GM18867 (cell line): Measurements from ENCODE around the gene RNASE7.
A peak's percentile ranks its signal among the peaks of the same experiment; 100 is the strongest.
"Not testable (repeated sequence)": the region's sequence is repeated elsewhere in the genome, so short reads cannot be mapped to it uniquely, and the experiment has no call there.

Source experiments
- ATAC-seq: cut with Tn5 transposase; IDR thresholded peaks from one replicate; pipeline ENCODE4 v1.9.1; 2021; ENCODE audit warnings: mild to moderate bottlenecking, moderate library complexity; ENCODE audit not compliant: unreplicated experiment

Gene RNASE7

DNA sequence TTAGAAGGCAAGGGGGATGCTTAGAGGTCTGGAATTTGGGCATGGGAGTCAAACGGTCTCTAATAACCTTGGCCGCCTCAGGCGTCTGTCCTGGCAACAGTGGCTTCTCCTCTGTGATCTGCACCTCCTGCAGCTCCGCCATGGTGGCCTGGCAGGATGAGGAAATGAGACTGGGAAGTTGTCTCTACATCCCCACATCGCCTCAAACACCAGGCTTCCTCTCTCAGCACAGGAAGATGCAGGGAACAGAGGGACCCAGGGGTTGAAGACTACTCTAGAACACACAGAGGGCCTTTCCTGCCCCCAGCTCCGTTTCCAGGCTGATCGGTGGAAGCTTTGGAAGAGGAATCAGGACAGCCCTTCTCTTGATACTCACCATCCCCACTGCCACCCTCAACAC, 19.0 kb upstream of the RNASE7 start:
- no peak for ATAC-seq

DNA sequence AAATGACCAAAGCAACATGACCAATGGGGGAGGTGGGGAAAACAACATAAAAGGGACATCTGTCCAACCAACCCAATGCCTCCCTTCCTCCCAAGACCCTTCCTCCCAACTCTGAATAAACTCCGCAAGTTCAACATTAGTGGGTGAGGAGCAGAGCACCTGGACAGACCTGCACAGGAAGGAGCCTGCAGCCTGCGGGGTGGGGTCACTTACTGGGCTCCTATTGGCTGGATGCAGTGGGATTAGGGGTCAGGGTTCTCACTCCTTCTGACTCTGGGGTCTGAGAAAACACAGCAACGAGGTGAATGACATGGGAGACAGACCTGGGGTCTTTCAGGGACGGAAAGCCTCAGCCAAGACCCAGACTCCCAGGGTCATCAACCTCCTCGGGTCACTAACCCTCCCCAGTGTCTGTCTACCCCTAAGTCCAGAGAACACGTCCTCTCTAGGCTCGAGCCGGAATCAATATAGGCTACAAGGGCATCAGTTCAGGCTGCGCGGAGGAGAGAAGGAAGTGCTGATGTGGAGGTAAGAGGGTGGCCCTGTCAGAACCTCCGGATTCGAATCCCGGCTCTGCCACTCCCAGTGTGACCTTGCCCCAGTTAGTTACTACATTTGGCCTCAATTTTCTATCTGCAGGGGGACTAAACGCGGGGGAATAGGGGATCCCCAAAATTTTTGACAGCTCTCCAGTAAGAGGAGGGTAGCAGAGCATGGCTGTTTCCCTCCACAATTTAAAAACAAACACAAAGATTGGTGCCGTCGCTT, 18.2 kb upstream of the RNASE7 start:
- no peak for ATAC-seq

DNA sequence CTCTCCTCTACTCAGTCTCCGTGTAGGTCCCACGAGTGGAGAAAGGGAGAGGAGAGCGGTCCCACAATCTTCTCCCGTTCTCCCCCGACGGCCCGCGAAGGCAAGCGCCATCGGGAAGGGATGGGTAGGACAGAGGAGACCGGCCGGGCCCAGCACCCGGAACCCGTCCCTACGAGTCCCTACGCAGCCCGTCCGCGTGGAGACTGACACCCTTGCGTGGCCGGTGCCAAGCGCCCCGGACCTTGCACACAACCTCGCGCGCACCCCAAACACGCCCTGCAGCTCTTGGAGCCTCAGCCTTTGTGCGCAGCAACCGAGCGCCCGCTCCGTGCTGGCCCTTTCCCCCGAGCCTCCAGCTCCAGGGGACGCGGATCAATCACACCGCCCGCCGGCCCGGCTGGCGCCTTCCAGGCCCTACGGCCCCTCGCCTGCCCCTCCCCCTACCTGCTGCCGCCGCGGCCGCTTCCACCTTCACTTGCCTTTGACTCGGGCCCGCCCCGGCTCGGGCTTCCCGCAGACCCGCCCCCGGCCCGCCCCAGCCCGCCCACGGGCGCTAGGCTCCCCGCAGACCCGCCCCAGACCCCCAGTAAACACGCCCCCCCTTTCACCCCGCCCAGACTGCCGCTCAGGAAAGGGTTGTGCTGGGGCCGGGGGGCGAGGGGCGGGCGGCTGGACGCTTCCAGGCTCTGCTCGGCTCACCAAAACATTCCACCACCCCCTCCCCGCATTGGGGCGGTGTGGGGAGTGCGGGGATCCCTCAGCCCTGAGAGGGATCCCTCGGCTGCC, 17.4 kb upstream of the RNASE7 start, which contains the start of gene NDRG2:
NDRG2 (minus strand) TSS at position 477 of the 786 bp plus-strand sequence. CDS start 1,746 bp downstream, outside the sequence.
- no peak for ATAC-seq

DNA sequence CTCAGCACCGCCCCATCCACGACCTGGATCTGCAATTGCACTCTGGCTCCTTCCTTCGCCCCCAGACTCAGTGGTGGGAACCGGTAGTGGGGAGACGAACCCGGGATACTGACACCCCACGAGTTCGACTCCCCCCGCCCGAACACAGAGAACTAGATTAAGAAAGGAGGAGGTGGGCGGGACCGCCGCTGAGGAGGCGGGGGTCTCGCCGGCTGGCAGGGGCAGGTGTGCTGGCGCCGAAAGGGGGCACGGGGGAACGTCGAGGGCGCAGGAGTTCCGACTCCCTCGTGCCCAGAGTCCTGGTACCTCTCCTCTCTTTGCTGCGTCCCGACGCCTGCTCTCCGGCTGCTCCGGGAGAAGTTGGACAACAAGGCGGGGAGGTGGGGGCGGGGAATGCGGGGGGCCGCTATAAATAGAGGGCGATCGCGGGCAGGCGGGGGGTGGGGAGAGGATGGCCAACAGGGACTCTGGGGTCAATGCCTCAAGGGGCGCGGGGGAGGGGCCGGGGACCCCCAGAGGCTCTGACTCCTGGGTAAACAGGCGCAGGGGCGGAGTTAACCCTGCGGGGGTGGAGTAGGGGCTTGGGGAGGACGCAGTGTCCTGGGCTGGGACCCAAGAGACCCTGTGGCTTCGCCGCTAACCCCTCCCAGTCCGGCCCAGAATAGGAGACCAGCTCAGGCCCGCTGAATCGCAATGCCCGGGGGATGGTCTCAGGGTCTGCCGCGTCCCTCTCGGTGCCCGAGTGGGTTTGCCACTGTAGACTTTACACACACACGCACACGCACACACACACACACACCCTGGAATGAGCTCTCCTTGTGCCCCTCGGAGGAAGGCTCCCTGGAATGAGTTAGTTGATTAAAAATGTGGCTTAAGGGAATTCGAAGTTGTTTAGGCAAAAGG, 16.5 kb upstream of the RNASE7 start:
- ATAC-seq: no peak

DNA sequence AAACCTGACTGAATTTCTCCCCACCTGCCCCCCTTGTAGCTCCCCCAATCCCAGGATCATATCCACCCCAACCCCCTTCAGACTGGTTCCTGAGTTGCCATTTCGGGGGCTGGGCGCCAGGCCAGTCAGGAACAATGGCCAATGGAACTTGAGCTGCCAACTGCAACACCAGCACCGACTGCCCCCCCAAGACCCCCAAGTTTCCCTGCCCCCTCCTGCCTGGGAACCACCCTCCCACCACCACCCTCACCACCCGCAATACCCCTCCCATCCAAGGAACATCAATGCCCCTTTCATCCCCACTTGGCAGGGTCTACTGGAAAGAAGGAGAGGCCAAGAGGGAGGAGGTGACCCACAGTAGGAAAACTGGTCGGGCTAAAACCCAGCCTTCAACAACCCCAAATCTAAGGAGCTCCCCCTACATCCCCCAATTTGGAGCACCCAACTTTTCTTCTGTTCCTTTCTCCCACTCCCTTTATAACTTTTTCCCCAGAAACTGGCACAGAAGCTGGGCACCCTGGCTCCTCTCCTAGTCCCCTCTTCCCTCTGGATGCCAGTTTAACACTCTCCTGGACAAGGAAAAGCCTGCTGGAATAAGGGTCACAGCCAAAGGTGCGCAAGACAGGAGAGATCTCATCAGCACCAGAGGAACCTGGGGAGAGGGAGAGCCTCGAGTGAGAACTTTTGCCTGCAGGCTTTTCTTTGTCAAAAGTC, 15.7 kb upstream of the RNASE7 start:
- no peak for ATAC-seq

DNA sequence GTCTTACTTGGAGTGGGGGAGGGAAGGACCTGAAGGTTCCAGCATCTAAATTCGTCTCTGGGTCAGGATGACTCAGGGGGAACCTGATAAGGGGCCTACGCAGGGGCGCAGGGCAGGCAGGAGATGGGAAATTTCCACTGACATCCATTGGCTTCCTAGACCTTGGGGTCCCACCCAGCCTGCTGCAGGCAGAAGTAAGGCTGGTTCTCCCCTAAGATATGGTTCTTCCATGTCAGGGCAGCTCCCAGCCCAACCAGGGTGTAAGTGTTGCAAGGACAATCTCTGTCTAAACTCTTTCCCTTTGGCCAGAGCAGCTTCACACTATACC, 15.2 kb upstream of the RNASE7 start:
- no peak for ATAC-seq

DNA sequence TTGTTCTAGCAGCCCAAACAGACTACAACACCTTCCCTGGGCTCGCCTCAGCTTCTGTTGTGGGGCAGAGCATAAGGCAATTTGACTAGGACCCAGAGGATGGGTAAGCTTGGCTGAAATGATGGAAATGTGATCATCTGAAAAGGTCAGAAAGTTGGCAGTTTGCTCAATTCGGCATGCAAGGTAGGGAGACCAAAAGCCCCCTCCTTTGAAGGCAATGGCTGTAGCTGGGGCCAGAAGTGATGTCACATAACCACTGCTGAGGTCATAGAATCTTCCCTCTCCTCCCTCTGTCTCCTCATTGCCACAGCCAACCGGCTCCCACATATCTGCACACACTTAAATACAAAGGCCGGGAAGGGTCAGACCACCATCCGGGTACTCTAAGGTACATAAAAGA, 12.2 kb upstream of the RNASE7 start, which contains the start of gene TPPP2:
TPPP2 (plus strand) TSS at position 301 of the 400 bp plus-strand sequence. CDS start 365 bp downstream, outside the sequence.
- no peak for ATAC-seq

DNA sequence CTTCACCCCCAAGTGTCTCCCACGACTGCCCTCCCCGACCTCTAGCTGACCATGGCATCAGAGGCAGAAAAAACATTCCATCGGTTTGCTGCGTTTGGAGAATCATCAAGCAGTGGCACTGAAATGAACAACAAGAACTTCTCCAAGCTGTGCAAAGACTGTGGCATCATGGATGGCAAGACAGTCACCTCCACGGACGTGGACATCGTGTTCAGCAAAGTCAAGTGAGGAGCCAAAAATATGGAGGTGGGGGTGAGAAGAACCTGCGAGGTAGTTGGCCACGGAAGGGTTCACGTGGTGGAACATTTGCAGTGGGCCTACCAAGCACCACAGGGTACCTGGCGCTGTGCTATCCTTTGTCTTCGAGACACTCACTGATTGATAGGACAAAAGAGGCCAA, 11.6 kb upstream of the RNASE7 start:
- ATAC-seq: no peak

DNA sequence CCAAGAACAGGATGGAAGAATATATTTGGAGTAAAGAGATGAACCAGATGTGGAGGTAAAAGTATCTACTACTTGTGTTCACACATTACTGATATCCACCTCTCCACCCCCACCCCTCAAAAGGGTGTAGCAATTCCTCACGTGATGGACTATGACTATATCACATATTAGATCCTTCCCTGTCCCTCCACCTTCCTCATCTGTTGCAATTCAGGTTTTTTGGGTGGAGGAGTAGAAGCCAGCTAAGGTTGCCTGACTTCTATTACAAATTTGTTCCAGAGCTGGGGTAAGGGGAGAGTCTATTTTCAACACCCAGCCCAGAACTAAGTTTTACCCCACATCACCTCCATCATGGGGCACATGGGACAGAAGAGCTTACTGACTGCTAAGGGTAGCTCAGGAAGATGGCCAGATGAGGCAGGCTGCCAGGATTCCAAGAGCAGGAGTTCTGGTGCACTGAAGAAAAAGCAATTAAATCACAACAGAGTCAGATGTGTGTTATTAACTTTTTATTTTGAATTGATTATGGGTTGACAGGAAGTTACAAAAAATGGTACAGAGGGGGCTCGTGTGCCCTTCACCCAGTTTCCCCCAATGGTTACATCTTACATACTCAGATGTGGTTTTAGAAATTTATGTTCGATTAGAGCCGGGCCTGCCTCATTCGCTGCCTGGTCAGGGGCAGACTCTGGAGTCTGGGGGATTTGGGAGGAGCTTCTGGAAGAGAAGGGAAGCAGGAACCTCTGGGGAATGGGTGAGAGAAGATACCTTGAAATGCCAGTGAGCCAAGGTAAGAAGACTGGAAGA, 9.6 kb upstream of the RNASE7 start:
- no peak for ATAC-seq

DNA sequence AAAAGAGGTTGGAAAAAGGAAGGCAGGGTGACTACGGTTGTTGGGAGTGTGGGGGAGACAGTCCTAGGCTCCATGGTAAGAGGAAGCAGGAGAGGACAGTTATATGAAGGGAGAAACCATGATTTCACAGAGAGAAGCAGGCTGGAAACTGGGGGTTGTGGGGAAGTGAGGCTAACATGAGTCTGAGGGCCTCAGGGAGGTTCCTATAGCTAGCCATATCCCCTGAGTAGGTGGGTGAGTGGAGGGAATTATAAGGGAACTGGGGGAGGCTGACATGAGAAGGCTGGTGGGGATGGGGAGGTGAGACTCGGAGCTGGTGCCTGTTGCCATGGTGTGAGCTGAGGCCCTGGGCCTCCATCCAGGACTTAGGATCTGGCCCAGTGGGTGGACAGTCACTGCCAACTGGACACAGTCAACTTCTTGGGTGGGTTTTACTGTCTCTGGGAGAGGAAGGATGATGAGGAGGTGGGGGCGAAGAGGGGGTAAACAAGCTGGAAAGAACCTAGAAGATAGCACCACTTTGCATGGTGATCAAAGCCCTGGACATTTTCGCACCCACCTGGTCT, 8.9 kb upstream of the RNASE7 start:
- no peak for ATAC-seq

DNA sequence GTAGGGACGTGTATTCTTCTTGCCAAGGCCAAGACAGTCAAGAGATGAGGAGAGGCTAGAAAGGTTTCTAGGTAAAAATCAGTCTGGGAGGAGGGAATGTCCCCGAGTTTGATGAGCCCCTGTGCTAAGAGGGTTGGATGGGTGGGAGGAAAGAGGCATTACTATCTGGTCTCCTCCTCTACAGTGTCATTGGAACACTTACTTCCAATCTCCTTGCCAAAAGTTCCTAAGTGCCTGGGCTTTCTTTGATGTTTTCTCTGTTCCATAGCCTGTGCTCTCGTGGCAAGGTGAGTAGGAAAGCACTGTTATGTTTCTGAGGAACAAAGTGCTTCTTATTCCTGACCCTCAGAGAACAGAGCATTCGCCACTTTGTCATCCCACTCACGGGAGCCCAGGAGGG, 7.5 kb upstream of the RNASE7 start, which contains the start of gene RNASE13:
RNASE13 (minus strand) TSS at position 101 of the 400 bp plus-strand sequence. CDS start 519 bp downstream, outside the sequence.
- ATAC-seq: no peak

DNA sequence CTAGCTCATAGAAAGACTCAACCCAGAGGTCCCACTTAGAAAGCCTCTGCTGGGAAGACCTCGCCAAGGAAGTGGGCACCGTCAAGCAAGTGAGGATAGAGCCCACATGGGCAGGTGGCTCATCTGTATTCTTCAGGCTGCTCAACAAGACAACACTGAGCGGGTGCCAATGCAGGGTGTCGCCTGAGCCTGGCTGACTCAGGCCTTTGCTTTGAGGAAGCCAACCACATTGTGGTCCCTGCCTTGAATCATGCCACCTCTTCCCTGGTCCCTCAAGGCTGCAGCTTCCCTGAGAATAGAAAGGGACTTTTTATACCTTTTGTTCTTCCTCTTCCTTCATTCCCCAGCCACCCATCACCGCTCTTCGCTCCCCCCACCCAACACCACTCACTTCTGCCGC, 5.4 kb upstream of the RNASE7 start:
- ATAC-seq: no peak

DNA sequence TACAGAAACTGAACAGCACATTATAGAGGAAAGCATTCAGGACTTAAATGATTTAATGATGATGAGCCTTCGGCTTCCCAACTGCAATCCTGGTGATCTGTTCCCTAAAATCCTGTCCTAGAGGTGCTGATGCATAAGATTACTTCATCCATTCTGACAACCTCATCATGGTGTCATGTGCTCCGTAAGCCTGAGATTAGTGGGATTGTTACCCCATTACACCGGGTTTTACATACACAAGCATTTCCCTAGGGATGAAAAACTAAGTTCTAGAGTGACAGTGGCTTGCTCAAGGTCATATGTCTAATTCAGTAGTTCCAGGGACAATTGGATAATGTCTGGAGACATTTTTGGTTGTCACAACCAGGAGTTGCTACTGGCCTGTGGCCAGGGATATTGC, 5.0 kb upstream of the RNASE7 start:
- ATAC-seq: no peak

DNA sequence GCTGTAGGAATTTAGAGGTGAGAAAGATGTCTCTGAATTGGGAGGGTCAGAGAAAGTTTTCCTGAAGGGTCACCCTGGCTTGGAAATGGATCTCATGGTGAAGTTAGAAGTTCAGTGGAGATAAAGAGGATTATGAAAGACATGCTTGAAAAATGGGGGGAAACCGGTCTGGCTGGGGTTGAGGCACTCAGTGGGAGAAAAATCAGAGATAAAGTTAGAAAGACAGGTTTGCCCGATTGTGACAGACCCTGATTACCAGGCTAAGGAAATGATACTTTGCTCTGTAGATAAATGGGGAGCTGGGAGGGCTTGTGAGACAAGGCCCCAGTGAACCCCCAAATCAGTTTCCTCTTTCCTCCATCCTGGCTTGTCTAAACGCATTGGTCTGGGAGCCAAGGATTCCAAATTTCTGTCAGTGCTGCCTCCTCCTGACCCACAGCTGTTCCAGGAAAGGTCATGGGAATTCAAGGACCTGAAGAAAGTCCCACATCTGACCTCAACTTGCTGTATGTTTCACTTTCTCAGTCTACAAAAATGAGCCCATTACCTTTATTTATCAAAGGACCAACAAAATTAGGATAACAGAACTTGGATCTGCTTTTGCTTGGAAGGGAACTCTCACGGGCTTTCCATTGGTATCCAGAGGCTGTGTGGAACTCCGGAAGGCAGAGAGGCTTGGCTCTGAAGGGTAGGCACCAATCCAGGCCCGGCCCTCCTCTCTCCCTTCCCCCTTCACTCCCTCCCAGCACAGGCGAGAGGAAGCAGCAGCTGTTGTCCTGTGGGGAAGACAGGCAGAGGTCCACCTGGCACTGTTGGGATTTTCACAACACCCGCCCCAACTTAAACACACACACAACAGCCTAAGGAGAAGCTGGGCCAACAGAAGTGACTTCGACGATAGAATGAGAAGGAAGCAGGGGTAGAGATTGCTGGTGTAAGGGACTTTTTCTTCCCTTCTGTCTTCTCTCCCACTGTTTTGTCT, 3.4 kb upstream of the RNASE7 start:
- ATAC-seq: no peak

DNA sequence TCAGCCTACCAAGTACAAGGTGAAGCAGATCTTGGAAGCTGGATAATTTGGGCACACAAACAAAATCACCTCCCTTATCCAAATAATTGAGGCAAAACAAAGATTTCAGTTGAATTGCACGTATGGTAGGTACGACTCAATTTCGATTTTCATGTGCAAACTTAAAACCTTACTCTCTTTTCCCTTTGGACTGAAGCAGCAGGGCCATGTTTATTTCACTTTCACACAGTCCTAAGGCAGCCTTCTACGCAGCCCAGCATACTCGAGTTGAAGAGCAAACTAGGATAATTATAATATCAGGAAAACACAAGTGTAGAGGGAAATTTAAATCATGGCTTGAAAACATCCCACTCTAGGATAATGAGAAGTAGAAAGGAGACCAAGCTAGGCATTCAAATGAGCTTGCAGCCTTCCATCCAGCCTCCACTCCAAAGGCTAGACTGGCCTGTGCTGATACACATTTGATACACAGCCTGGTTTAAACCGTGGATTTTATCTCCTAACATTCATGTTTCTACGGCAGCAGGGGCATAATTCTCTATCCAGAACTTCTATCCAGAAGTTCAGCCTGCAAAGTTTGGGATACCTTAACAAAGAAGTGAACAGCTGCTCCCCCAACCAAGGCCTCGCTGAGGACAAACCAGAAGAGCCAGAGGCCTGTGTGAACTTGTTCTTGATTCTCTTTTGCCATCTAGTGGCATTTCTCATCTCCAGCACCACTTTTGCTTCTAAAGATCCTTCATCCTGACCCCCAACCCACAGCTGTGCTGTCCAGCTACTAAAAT, 2.4 kb upstream of the RNASE7 start:
- ATAC-seq: peak; percentile 44

DNA sequence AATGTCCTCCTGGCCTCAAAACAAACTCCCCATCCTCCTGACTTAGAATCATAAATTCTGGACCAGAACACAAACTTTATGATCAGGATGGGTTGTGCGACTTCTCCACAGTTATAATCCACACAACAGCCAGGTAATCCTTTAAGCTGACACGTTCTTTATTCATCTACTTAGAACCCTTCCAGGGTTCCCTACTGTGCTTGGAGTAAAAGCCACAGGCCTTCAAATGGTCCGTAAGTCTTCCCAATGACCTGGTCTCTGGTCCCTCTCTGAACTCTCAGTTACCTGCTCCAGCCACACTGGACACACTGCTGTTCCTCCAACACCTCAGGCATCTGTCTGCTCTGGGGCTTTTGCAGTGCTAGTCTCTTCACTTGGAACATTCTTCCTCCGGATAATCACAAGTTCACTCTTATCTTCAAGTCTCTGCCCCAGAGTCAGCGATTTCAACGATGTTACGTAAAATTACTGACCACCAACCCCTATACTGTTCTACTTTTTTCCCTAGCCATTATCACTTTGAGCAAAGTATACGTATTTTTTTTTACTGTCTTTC, 1.7 kb upstream of the RNASE7 start:
- no peak for ATAC-seq

DNA sequence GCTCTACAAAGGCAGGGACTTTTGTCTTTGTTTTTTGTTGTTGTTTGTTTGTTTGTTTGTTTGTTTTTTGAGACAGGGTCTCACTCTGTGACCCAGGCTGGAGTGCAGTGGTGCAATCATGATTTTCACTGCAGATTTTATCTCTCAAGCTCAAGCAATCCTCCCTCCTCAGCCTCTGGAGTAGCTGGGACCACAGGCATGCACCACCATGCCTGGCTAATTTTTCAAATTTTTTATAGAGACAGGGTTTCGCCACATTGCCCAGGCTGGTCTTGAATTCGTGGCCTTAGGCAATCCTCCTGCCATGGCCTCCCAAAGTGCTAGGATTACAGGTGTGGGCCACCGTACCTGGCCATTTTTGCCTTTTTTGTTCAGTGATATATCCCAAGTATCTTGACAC, 1.2 kb upstream of the RNASE7 start:
- not testable (repeated sequence) for ATAC-seq
